ENCODE measurements around the gene ANKRD18B.
"Not testable (repeated sequence)": the region's sequence is repeated elsewhere in the genome, so short reads cannot be mapped to it uniquely, and the experiment has no call there.

DNA sequence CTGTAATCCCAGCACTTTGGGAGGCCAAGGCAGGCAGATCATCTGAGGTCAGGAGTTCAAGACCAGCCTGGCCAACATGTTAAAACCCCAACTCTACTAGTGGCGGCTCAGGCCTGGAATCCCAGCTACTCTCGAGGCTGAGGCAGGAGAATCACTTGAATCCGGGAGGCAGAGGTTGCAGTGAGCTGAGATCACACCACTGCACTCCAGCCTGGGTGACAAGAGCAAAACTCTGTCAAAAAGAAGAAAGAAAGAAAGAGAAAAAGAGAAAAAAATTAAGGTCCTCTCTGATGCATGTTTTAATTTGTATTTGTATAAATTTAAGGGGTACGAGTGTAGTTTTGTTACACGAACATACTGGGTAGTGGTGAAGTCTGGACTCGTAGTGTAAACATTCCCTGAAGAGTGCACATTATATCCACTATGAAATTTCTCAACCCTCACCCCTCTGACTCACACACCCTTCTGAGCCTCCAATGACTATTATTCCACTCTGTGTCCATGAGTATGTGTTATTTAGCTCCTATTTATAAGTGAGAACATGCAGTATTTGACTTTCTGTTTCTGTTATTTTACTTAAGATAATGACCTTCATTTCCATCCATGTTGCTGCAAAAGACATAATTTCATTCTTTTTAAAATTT is 6.0 kb upstream of the ANKRD18B start:
- TF ChIP-seq CTCF (IDR thresholded peaks at IDR 0.05; ENCODE audit: borderline replicate concordance, extremely low read depth, low read length, poor library complexity, severe bottlenecking); EZH2 (IDR thresholded peaks at IDR 0.05; ENCODE audit: borderline replicate concordance, low read depth, low read length, severe bottlenecking): not testable (repeated sequence)
